Endodermal cell (in vitro differentiated cells): ENCODE results near the gene EVA1C. TPM values are rescaled to one million over a fixed set of nuclear protein-coding genes. Genes with fewer than 3 reads are reported as not detected.
"Not testable (repeated sequence)": the region's sequence is repeated elsewhere in the genome, so short reads cannot be mapped to it uniquely, and the experiment has no call there.

ENCODE experiments used
- DNase-seq: peaks from one replicate; pipeline ENCODE4 v3.0.0-alpha.2; 2017
- H3K27ac ChIP-seq: 2 replicates; pipeline ENCODE4 v1.5.1; 2013; ENCODE audit warnings: mild to moderate bottlenecking, low read depth, low read length, moderate library complexity
- H3K27me3 ChIP-seq: 2 replicates; pipeline ENCODE4 v1.6.1; 2013; ENCODE audit warnings: mild to moderate bottlenecking, low read length, moderate library complexity; ENCODE audit not compliant: insufficient read depth, control insufficient read depth, poor library complexity, severe bottlenecking
- H3K36me3 ChIP-seq: 2 replicates; pipeline ENCODE4 v1.7.0; 2013; ENCODE audit warnings: mild to moderate bottlenecking, low read length, moderate library complexity; ENCODE audit not compliant: control insufficient read depth, insufficient read depth
- H3K4me1 ChIP-seq: one replicate; pipeline ENCODE4 v1.7.0; 2013; ENCODE audit warnings: low read length; ENCODE audit not compliant: control insufficient read depth, insufficient read depth
- H3K4me3 ChIP-seq: 2 replicates; pipeline ENCODE4 v1.5.1; 2013; ENCODE audit warnings: mild to moderate bottlenecking, low read length, moderate library complexity
- H3K9ac ChIP-seq: 2 replicates; pipeline ENCODE4 v1.6.1; 2013; ENCODE audit warnings: mild to moderate bottlenecking, low read length, moderate library complexity; ENCODE audit not compliant: poor library complexity, severe bottlenecking; ENCODE audit errors: extremely low read depth
- H3K9me3 ChIP-seq: 2 replicates; pipeline ENCODE4 v1.6.1; 2013; ENCODE audit warnings: mild to moderate bottlenecking, low read length, moderate library complexity; ENCODE audit not compliant: control insufficient read depth
- H3K27ac Mint-ChIP-seq: 2 replicates; pipeline ENCODE4 v1.8.0; 2020; ENCODE audit warnings: mixed read lengths
- H3K27me3 Mint-ChIP-seq: 2 replicates; pipeline ENCODE4 v1.8.0; 2021; ENCODE audit warnings: mild to moderate bottlenecking, mixed read lengths; ENCODE audit not compliant: insufficient read depth
- H3K36me3 Mint-ChIP-seq: 2 replicates; pipeline ENCODE4 v1.8.0; 2020; ENCODE audit warnings: low read depth, mixed read lengths
- H3K4me1 Mint-ChIP-seq: 2 replicates; pipeline ENCODE4 v1.8.0; 2020; ENCODE audit warnings: mixed read lengths
- H3K4me3 Mint-ChIP-seq: 2 replicates; pipeline ENCODE4 v1.8.0; 2020; ENCODE audit warnings: mild to moderate bottlenecking, moderate library complexity, mixed read lengths
- H3K9me3 Mint-ChIP-seq: 2 replicates; pipeline ENCODE4 v1.8.0; 2020; ENCODE audit warnings: mild to moderate bottlenecking, mixed read lengths
- WGBS, 2 experiments: methylation state at CpG; one replicate each; pipeline versions ENCODE4 v1.1.5 to v1.1.7; 2013; ENCODE audit warnings: missing lambda C conversion rate in 2 of 2, mixed read lengths in 1 of 2; ENCODE audit not compliant: insufficient coverage in 1 of 2, insufficient read length in 1 of 2; 5-methylcytosine and 5-hydroxymethylcytosine counted together
- total RNA-seq, 2 donors: library from RNA; stranded (reverse); fragmentation: NEBNext Ultra II Directional in 1 of 2; extraction: Animal tissue kit (Norgen Biotek cat#: 25700) in 1 of 2; gene quantifications; 2 replicates in 1 of 2; 3 replicates in 1 of 2; pipeline ENCODE4 v1.2.1, GENCODE V29; 2021
- TF ChIP-seq, protein P1 (sequence below): fragments of 200-600 bp; sonication (generic); conservative IDR thresholded peaks from 2 replicates; pipeline ENCODE4 v1.5.0; 2021; ENCODE audit warnings: antibody characterized with exemption, mild to moderate bottlenecking

EVA1C gene
- total RNA-seq, 2 donors from 2014 or later, result 0.68 TPM; not detected in 1

DNA sequence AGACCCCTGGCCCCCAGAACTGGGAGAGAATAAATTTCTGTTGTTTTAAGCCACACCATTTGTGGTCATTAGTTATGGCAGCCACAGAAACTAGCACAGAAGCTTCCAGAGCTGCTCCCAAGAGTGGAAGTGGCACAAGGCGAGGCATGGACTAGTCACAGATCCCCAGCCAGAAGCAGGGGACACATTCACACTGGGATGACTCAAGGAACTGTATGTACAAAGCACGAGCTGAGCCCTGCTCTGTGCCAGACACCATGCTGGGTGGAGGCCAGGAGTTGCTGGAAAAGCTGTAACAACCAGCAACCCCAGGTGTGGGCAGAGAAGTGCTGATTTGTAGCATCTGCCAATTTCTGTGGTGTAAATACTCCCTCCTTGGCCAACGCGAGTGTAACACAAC, 117.2 kb downstream of the EVA1C start:
- Histone ChIP-seq H3K27me3 (no peaks in the 10 kb centered on the region), H3K4me1 (no peaks in the 10 kb centered on the region), H3K9ac (no peak overlapping the region), H3K4me3 (no peak overlapping the region), H3K36me3 (no peaks in the 10 kb centered on the region), H3K27ac (no peak overlapping the region), H3K9me3 (no peaks in the 10 kb centered on the region)
- no peaks in the 10 kb centered on the region for H3K36me3 Mint-ChIP-seq
- peaks cover 8% of the 10 kb centered on the region for H3K9me3 Mint-ChIP-seq
- H3K4me1 Mint-ChIP-seq, result no peaks in the 10 kb centered on the region
- peak; percentile 28 for DNase-seq
- whole genome bisulfite sequencing, 2 experiments, result 76% methylated on average over 2 to 4 of the region's 4 CpGs
- no peak overlapping the region for H3K27ac Mint-ChIP-seq
- TF ChIP-seq, protein P1, sequence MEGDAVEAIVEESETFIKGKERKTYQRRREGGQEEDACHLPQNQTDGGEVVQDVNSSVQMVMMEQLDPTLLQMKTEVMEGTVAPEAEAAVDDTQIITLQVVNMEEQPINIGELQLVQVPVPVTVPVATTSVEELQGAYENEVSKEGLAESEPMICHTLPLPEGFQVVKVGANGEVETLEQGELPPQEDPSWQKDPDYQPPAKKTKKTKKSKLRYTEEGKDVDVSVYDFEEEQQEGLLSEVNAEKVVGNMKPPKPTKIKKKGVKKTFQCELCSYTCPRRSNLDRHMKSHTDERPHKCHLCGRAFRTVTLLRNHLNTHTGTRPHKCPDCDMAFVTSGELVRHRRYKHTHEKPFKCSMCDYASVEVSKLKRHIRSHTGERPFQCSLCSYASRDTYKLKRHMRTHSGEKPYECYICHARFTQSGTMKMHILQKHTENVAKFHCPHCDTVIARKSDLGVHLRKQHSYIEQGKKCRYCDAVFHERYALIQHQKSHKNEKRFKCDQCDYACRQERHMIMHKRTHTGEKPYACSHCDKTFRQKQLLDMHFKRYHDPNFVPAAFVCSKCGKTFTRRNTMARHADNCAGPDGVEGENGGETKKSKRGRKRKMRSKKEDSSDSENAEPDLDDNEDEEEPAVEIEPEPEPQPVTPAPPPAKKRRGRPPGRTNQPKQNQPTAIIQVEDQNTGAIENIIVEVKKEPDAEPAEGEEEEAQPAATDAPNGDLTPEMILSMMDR, result no peak
- no peak overlapping the region for H3K4me3 Mint-ChIP-seq
- H3K27me3 Mint-ChIP-seq, result no peaks in the 10 kb centered on the region

- not testable (repeated sequence) for H3K27ac ChIP-seq, H3K36me3 Mint-ChIP-seq, H3K4me1 Mint-ChIP-seq, H3K9me3 ChIP-seq, H3K27me3 Mint-ChIP-seq, H3K27me3 ChIP-seq, H3K4me1 ChIP-seq, DNase-seq, H3K4me3 Mint-ChIP-seq, H3K27ac Mint-ChIP-seq, H3K36me3 ChIP-seq, H3K9me3 Mint-ChIP-seq, H3K4me3 ChIP-seq, H3K9ac ChIP-seq
- 69 to 81% methylated on average over 2 to 7 of the region's 7 CpGs for WGBS, 2 experiments
Measured at GRCh38 chr21:32530809-32531208, 118.3 kb downstream of the EVA1C start.

DNA sequence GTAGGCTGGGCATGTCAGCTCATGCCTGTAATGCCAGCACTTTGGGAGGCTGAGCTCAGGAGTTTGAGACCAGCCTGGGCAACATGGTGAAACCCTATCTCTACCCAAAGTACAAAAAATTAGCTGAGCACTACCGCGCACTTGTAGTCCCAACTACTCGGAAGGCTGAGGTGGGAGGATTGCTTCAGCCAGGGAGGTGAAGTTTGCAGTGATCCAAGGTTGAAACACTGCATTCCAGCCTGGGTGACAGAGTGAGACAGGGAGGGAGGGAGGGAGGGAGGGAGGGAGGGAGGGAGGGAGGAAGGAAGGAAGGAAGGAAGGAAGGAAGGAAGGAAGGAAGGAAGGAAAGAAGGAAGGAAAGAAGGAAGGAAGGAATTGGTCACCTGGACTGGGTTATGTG, 119.1 kb downstream of the EVA1C start:
- H3K27ac Mint-ChIP-seq, H3K4me3 ChIP-seq, H3K36me3 Mint-ChIP-seq, DNase-seq, H3K9ac ChIP-seq, H3K4me1 ChIP-seq, H3K36me3 ChIP-seq, H3K9me3 ChIP-seq, H3K9me3 Mint-ChIP-seq, H3K27ac ChIP-seq, H3K4me3 Mint-ChIP-seq, H3K27me3 ChIP-seq, H3K27me3 Mint-ChIP-seq, H3K4me1 Mint-ChIP-seq: not testable (repeated sequence)
- 88% methylated on average over 3 of the region's 3 CpGs; no CpG with 5 or more reads in 1 of the 2 experiments for WGBS, 2 experiments

DNA sequence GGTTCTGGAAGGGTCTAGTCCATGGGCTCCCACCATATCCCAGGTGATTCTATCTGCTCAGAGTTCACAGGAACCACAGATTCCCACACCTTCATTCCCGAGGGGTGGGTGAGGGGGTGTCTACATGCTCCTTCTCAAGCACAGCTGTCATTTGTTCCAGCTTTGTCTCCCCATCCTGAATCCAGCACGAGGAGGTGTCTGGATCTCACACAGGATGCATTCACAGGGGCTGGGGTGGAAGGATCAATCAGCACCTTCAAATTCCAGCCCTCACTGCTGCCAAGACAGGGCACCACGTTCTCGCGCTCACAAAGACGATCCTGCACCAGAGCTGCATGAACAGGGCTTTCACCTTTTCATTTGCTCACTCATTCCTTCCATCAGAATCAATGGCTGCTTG, 120.1 kb downstream of the EVA1C start:
- Histone ChIP-seq H3K27ac (no peak overlapping the region), H3K36me3 (no peaks in the 10 kb centered on the region), H3K9me3 (no peaks in the 10 kb centered on the region), H3K4me3 (no peak overlapping the region), H3K9ac (no peak overlapping the region), H3K27me3 (no peaks in the 10 kb centered on the region), H3K4me1 (no peaks in the 10 kb centered on the region)
- no peaks in the 10 kb centered on the region for H3K27me3 Mint-ChIP-seq
- peak; percentile 35 for DNase-seq
- H3K36me3 Mint-ChIP-seq, result no peaks in the 10 kb centered on the region
- TF ChIP-seq, protein P1, result no peak
- H3K27ac Mint-ChIP-seq, result no peak overlapping the region
- 89% methylated on average over 3 to 6 of the region's 6 CpGs for WGBS, 2 experiments
- no peaks in the 10 kb centered on the region for H3K4me1 Mint-ChIP-seq
- no peak overlapping the region for H3K4me3 Mint-ChIP-seq
- H3K9me3 Mint-ChIP-seq, result peaks cover 8% of the 10 kb centered on the region
